K562 (cell line): ENCODE data around the gene GLTP. TPM values are rescaled to one million over a fixed set of nuclear protein-coding genes. Genes with fewer than 3 reads are reported as not detected.

ENCODE experiments used
- BMI1 ChIP-seq: fragments of 150-350 bp; IDR thresholded peaks from 2 replicates; pipeline ENCODE4 v1.6.1; 2014; ENCODE audit warnings: low read length
- JUND ChIP-seq, 2 experiments: IDR thresholded peaks; 2 replicates in 1 of 2; 3 replicates in 1 of 2; pipeline ENCODE4 v1.6.1; 2011; ENCODE audit warnings: borderline replicate concordance in 2 of 2, low read depth in 2 of 2, low read length in 2 of 2, improper control_type of control experiment in 1 of 2, missing biosample characterization in 1 of 2, missing genetic modification characterization in 1 of 2, missing genetic modification reagents in 1 of 2
- RBM14 ChIP-seq: fragments of 200-400 bp; formaldehyde crosslinking; IDR thresholded peaks from 2 replicates; pipeline ENCODE4 v1.6.1; 2018; ENCODE audit warnings: low read depth, mild to moderate bottlenecking, low read length, moderate library complexity, borderline replicate concordance; ENCODE audit not compliant: insufficient read depth
- YBX1 ChIP-seq: fragments of 450-650 bp; IDR thresholded peaks from 2 replicates; pipeline ENCODE4 v1.7.1; 2016; ENCODE audit warnings: mild to moderate bottlenecking
- polyA plus RNA-seq, 8 experiments: library from polyadenylated mRNA; depleted of rRNA in 4 of 8; stranded (reverse) in 5 of 8; unstranded in 3 of 8; fragments of >200 nt; fragmentation: Nextera tagmentation in 2 of 8; fragmentation: Illumina TruSeq in 1 of 8; extraction: Ambion mirVana in 2 of 8; extraction: Trizol in 1 of 8; gene quantifications; 2 replicates each; pipeline versions ENCODE4 v1.2.1 to v1.2.3, GENCODE V29; 2011 to 2014; ENCODE audit warnings: inconsistent platforms in 1 of 8, missing spikeins in 1 of 8
- total RNA-seq, 7 experiments: library from RNA; depleted of rRNA in 6 of 7; stranded (reverse); fragments of >200 nt in 6 of 7; fragmentation: Illumina TruSeq in 2 of 7; extraction: Trizol in 2 of 7; gene quantifications; 2 replicates each; pipeline versions ENCODE4 v1.2.1 to v1.2.3, GENCODE V29; 2011 to 2021; ENCODE audit warnings: low replicate concordance in 1 of 7
- TF ChIP-seq, protein P1 (sequence below): sonication (generic); formaldehyde crosslinking; IDR thresholded peaks from 2 replicates; pipeline ENCODE4 v1.8.1; 2023; ENCODE audit warnings: mild to moderate bottlenecking, missing genetic modification reagents
- TF ChIP-seq, protein P2 (sequence below): fragments of 450-650 bp; IDR thresholded peaks from 2 replicates; pipeline ENCODE4 v1.6.1; 2016; ENCODE audit warnings: mild to moderate bottlenecking, moderate library complexity

The GLTP gene
- total and polyA plus RNA-seq, 9 of the 15 experiments (the other 6 are each of a cell fraction or from before 2014, with no cell fraction given), result 4.4 to 8.3 (median 6.1) TPM

DNA sequence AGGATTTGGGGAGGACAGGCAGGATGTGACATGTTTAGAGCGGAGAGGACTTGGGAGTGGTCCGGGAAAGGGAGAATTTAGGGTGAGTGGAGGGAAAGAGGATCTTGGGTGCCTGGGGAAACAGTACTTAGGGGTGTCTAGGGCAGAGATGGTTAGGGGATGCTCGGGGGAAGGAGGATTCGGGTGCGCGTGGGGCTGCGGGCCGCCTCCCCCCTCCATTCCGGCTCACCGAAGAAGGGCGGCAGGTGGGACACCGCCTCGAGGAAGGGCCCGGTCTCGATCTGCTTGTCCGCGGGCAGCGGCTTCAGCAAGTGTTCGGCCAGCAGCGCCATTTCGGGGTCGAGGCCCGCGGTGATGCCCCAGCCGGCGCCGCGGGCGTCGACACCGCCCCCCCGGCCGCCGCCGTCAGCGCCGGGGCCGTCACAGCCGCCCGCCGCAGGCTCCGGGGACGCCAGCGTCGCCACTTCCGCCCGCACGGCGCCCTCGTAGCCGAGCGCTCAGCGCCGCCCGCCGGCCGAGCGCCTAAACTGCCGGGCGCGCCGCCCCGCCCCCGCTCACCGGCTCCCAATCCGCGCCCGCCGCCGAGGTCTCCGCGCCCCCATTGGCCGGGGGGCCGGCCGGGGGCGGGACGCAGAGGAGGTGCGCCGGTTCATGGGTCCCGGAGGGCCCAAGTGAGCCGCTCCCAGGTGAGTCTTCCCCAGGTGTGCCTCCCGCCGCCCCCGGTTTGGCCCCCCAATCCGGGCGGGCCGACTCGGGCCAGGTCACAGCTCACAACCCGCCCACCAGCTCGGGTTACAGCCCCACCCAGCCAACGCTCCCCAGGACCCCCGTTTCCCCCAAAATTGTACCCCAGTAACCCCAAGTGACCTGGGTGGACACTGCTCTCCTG, at the start of gene GLTP (continued):
- TF ChIP-seq, protein P1, sequence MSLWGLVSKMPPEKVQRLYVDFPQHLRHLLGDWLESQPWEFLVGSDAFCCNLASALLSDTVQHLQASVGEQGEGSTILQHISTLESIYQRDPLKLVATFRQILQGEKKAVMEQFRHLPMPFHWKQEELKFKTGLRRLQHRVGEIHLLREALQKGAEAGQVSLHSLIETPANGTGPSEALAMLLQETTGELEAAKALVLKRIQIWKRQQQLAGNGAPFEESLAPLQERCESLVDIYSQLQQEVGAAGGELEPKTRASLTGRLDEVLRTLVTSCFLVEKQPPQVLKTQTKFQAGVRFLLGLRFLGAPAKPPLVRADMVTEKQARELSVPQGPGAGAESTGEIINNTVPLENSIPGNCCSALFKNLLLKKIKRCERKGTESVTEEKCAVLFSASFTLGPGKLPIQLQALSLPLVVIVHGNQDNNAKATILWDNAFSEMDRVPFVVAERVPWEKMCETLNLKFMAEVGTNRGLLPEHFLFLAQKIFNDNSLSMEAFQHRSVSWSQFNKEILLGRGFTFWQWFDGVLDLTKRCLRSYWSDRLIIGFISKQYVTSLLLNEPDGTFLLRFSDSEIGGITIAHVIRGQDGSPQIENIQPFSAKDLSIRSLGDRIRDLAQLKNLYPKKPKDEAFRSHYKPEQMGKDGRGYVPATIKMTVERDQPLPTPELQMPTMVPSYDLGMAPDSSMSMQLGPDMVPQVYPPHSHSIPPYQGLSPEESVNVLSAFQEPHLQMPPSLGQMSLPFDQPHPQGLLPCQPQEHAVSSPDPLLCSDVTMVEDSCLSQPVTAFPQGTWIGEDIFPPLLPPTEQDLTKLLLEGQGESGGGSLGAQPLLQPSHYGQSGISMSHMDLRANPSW (CRISPR knock-in tag), result no peak
- TF ChIP-seq JUND (IDR thresholded peaks at IDR 0.05; ENCODE audit: borderline replicate concordance, low read depth, low read length) (no peak), JUND (tag; IDR thresholded peaks at IDR 0.05; ENCODE audit: borderline replicate concordance, low read depth, low read length) (no peak), RBM14 (no peak), YBX1 (no peak), BMI1 (no peak)
- TF ChIP-seq, protein P2, sequence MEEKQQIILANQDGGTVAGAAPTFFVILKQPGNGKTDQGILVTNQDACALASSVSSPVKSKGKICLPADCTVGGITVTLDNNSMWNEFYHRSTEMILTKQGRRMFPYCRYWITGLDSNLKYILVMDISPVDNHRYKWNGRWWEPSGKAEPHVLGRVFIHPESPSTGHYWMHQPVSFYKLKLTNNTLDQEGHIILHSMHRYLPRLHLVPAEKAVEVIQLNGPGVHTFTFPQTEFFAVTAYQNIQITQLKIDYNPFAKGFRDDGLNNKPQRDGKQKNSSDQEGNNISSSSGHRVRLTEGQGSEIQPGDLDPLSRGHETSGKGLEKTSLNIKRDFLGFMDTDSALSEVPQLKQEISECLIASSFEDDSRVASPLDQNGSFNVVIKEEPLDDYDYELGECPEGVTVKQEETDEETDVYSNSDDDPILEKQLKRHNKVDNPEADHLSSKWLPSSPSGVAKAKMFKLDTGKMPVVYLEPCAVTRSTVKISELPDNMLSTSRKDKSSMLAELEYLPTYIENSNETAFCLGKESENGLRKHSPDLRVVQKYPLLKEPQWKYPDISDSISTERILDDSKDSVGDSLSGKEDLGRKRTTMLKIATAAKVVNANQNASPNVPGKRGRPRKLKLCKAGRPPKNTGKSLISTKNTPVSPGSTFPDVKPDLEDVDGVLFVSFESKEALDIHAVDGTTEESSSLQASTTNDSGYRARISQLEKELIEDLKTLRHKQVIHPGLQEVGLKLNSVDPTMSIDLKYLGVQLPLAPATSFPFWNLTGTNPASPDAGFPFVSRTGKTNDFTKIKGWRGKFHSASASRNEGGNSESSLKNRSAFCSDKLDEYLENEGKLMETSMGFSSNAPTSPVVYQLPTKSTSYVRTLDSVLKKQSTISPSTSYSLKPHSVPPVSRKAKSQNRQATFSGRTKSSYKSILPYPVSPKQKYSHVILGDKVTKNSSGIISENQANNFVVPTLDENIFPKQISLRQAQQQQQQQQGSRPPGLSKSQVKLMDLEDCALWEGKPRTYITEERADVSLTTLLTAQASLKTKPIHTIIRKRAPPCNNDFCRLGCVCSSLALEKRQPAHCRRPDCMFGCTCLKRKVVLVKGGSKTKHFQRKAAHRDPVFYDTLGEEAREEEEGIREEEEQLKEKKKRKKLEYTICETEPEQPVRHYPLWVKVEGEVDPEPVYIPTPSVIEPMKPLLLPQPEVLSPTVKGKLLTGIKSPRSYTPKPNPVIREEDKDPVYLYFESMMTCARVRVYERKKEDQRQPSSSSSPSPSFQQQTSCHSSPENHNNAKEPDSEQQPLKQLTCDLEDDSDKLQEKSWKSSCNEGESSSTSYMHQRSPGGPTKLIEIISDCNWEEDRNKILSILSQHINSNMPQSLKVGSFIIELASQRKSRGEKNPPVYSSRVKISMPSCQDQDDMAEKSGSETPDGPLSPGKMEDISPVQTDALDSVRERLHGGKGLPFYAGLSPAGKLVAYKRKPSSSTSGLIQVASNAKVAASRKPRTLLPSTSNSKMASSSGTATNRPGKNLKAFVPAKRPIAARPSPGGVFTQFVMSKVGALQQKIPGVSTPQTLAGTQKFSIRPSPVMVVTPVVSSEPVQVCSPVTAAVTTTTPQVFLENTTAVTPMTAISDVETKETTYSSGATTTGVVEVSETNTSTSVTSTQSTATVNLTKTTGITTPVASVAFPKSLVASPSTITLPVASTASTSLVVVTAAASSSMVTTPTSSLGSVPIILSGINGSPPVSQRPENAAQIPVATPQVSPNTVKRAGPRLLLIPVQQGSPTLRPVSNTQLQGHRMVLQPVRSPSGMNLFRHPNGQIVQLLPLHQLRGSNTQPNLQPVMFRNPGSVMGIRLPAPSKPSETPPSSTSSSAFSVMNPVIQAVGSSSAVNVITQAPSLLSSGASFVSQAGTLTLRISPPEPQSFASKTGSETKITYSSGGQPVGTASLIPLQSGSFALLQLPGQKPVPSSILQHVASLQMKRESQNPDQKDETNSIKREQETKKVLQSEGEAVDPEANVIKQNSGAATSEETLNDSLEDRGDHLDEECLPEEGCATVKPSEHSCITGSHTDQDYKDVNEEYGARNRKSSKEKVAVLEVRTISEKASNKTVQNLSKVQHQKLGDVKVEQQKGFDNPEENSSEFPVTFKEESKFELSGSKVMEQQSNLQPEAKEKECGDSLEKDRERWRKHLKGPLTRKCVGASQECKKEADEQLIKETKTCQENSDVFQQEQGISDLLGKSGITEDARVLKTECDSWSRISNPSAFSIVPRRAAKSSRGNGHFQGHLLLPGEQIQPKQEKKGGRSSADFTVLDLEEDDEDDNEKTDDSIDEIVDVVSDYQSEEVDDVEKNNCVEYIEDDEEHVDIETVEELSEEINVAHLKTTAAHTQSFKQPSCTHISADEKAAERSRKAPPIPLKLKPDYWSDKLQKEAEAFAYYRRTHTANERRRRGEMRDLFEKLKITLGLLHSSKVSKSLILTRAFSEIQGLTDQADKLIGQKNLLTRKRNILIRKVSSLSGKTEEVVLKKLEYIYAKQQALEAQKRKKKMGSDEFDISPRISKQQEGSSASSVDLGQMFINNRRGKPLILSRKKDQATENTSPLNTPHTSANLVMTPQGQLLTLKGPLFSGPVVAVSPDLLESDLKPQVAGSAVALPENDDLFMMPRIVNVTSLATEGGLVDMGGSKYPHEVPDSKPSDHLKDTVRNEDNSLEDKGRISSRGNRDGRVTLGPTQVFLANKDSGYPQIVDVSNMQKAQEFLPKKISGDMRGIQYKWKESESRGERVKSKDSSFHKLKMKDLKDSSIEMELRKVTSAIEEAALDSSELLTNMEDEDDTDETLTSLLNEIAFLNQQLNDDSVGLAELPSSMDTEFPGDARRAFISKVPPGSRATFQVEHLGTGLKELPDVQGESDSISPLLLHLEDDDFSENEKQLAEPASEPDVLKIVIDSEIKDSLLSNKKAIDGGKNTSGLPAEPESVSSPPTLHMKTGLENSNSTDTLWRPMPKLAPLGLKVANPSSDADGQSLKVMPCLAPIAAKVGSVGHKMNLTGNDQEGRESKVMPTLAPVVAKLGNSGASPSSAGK, result no peak
